ENCODE results near the gene IRAK2.

The IRAK2 gene

DNA sequence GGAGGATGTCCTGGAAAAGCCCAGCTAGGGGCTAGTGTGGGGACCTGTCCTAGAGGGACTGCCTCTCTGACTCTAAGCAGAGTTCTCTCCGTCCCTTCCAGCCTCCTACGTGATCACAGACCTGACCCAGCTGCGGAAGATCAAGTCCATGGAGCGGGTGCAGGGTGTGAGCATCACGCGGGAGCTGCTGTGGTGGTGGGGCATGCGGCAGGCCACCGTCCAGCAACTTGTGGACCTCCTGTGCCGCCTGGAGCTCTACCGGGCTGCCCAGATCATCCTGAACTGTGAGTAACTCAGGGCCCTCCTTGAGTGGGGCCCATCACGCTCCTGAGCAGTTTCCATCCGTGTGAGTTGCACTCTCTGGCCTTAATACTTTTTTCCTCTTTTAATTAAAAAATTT, 13.0 kb downstream of the IRAK2 start:
- TF ChIP-seq MYC (IDR thresholded peaks at IDR 0.05; ENCODE audit: low read depth, low read length) (no peak), POLR2A (IDR thresholded peaks at IDR 0.05; ENCODE audit: extremely low read depth, insufficient read length) (no peak)
- TF ChIP-seq, protein P1, sequence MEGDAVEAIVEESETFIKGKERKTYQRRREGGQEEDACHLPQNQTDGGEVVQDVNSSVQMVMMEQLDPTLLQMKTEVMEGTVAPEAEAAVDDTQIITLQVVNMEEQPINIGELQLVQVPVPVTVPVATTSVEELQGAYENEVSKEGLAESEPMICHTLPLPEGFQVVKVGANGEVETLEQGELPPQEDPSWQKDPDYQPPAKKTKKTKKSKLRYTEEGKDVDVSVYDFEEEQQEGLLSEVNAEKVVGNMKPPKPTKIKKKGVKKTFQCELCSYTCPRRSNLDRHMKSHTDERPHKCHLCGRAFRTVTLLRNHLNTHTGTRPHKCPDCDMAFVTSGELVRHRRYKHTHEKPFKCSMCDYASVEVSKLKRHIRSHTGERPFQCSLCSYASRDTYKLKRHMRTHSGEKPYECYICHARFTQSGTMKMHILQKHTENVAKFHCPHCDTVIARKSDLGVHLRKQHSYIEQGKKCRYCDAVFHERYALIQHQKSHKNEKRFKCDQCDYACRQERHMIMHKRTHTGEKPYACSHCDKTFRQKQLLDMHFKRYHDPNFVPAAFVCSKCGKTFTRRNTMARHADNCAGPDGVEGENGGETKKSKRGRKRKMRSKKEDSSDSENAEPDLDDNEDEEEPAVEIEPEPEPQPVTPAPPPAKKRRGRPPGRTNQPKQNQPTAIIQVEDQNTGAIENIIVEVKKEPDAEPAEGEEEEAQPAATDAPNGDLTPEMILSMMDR (IDR thresholded peaks at IDR 0.05; ENCODE audit: low read depth, low read length): no peak
- TF ChIP-seq, protein P2, sequence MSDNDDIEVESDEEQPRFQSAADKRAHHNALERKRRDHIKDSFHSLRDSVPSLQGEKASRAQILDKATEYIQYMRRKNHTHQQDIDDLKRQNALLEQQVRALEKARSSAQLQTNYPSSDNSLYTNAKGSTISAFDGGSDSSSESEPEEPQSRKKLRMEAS (IDR thresholded peaks at IDR 0.05; ENCODE audit: low read depth, low read length): no peak
- DNase-seq (ENCODE audit: low read depth): no peak
- no peak overlapping the region for H3K4me3 ChIP-seq (ENCODE audit: low read depth, low read length)

DNA sequence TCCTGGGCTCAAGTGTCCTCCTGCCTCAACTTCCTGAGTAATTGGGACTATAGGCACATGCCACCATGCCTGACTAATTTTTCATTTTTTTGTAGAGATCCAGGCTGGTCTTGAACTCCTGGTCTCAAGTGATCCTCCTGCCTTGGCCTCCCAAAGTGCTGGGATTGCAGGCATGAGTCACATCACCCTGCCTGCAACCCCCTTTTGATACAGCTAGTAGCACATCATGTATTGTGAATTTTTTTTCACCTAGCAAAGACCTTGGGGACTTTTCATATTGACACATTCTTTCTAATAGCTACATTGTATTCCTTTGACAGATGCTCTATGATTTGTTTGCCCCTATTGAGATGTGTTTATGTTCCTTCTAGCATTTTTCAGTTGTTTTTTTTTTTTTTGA, 14.2 kb downstream of the IRAK2 start:
- DNase-seq (ENCODE audit: low read depth): no peak
- H3K4me3 ChIP-seq (ENCODE audit: low read depth, low read length): no peak overlapping the region
- TF ChIP-seq, protein P2 (IDR thresholded peaks at IDR 0.05; ENCODE audit: low read depth, low read length): no peak
- TF ChIP-seq, protein P1 (IDR thresholded peaks at IDR 0.05; ENCODE audit: low read depth, low read length): no peak
- no peak for TF ChIP-seq MYC (IDR thresholded peaks at IDR 0.05; ENCODE audit: low read depth, low read length)

DNA sequence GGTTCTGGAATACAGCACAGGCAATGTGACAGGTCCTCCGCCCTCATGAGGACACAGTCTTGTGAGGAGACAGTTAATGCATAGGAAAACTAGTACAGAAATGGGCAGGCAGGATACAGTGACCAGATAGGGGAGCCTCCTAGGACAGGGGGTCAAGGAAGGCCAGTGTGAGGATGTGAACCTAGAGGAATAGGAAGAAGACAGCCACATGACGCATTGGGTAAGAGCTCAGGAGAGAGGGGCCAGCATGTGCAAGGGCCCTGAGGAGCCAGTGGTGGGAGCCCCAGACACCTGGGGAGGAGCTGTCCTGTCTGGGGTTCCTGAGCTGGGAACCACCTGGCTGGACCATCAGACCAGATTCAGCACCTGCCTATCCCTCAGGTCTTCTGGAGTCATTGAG, 15.6 kb downstream of the IRAK2 start:
- DNase-seq (ENCODE audit: low read depth): no peak
- no peak overlapping the region for H3K4me3 ChIP-seq (ENCODE audit: low read depth, low read length)
- TF ChIP-seq, protein P2 (IDR thresholded peaks at IDR 0.05; ENCODE audit: low read depth, low read length): no peak
- TF ChIP-seq, protein P1 (IDR thresholded peaks at IDR 0.05; ENCODE audit: low read depth, low read length): no peak
- TF ChIP-seq MYC (IDR thresholded peaks at IDR 0.05; ENCODE audit: low read depth, low read length) (no peak), POLR2A (IDR thresholded peaks at IDR 0.05; ENCODE audit: extremely low read depth, insufficient read length) (no peak)

GRCh38 chr3:10180738-10181295, 16.1 kb downstream of the IRAK2 start:
- no peak overlapping the region for H3K4me3 ChIP-seq (ENCODE audit: low read depth, low read length)
- no peak for TF ChIP-seq POLR2A (IDR thresholded peaks at IDR 0.05; ENCODE audit: extremely low read depth, insufficient read length)
- TF ChIP-seq, protein P2 (IDR thresholded peaks at IDR 0.05; ENCODE audit: low read depth, low read length): no peak
- TF ChIP-seq MYC (IDR thresholded peaks at IDR 0.05; ENCODE audit: low read depth, low read length): no peak
- TF ChIP-seq, protein P1 (IDR thresholded peaks at IDR 0.05; ENCODE audit: low read depth, low read length): no peak
- DNase-seq (ENCODE audit: low read depth): peak; percentile 22

DNA sequence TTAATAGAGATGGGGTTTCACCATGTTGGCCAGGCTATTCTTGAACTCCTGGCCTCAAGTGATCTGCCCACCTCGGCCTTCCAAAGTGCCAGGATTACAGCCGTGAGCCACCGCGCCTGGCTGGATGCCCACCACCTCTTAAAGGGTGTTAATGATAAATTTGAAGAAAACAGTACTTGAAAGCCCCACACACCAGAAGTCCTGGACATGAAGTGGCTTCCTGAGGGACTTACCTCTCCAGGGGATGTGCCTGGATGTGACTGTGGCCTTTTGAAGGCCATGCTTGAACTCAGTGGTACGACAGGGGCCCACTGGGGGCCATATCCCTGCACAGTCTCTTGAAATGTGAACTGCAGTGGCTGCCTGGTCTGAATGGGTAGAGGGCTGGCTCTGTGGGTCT, 18.2 kb downstream of the IRAK2 start:
- TF ChIP-seq, protein P2 (IDR thresholded peaks at IDR 0.05; ENCODE audit: low read depth, low read length): no peak
- TF ChIP-seq MYC (IDR thresholded peaks at IDR 0.05; ENCODE audit: low read depth, low read length): no peak
- no peak for TF ChIP-seq POLR2A (IDR thresholded peaks at IDR 0.05; ENCODE audit: extremely low read depth, insufficient read length)
- TF ChIP-seq, protein P1 (IDR thresholded peaks at IDR 0.05; ENCODE audit: low read depth, low read length): no peak
- DNase-seq (ENCODE audit: low read depth): no peak
- H3K4me3 ChIP-seq (ENCODE audit: low read depth, low read length): no peak overlapping the region
